ENCODE data around the gene TLCD1.

The TLCD1 gene

GRCh38 chr17:28705728-28706334 lies 20.2 kb downstream of the TLCD1 start:
- DNase-seq (ENCODE audit: low read depth), result no peak
- TF ChIP-seq CTCF (IDR thresholded peaks at IDR 0.05; ENCODE audit: low read length, missing control alignments), result no peak
- no peak overlapping the region for H3K4me3 ChIP-seq (replicated peaks; ENCODE audit: low read depth, low read length)

DNA sequence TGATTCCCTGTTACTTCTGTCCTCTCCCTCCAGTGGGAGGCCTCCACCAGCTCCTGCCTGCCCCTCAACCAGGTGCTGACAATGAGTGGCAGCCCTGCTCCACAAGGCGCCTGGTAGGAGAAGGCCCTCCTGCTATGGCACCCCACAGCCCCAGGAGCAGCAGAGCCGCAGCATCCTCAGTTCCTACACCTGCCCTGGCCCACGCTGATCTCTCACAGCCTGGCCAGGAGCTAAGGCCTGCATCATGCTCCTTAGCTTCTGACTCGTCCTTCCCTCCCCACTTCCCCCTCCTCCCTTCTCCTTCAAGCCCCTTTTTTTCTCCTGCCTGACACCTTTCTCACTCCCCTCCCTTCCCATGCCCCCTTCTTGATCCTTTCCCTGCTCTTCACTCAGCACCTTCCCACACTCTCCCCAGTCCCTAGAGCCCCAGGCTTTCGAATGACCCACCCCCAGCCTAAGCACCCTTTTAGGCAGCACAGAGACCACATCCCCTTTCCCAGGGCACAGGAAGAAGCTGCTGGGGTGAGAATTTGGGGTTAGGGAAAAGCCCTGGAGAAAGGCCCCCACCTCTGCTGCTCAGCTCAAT lies 20.9 kb downstream of the TLCD1 start:
- no peak for DNase-seq (ENCODE audit: low read depth)
- H3K4me3 ChIP-seq (replicated peaks; ENCODE audit: low read depth, low read length), result no peak overlapping the region
- TF ChIP-seq CTCF (IDR thresholded peaks at IDR 0.05; ENCODE audit: low read length, missing control alignments), result no peak

- TF ChIP-seq CTCF (IDR thresholded peaks at IDR 0.05; ENCODE audit: low read length, missing control alignments), result no peak
- no peak overlapping the region for H3K4me3 ChIP-seq (replicated peaks; ENCODE audit: low read depth, low read length)
- DNase-seq (ENCODE audit: low read depth), result no peak
These were observed 21.7 kb downstream of the TLCD1 start for GRCh38 chr17:28704219-28704858.

GRCh38 chr17:28703552-28704218 lies 22.3 kb downstream of the TLCD1 start:
- no peak for TF ChIP-seq CTCF (IDR thresholded peaks at IDR 0.05; ENCODE audit: low read length, missing control alignments)
- DNase-seq (ENCODE audit: low read depth), result no peak
- H3K4me3 ChIP-seq (replicated peaks; ENCODE audit: low read depth, low read length), result no peak overlapping the region

DNA sequence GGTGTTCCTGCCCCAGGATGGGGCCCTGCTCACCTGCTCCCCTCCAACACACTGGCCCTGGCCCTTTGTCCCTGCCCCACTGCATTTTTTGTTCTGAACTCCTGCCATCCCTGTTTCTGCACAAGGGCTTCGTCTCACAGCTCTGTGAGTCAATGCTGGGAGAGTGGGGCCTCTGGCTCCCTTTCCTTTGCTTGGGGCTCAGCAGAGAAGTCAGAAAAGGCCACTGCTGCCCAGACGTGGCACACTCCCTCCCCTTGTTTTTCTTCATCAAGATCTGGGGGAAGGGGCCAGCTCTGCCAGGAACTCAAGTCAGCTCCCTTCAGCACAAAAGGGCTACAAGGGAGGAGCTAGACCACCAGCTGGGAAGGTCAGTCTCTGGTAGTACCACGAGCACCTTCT lies 23.3 kb downstream of the TLCD1 start:
- no peak for DNase-seq (ENCODE audit: low read depth)
- no peak for TF ChIP-seq CTCF (IDR thresholded peaks at IDR 0.05; ENCODE audit: low read length, missing control alignments)
- H3K4me3 ChIP-seq (replicated peaks; ENCODE audit: low read depth, low read length), result no peak overlapping the region

GRCh38 chr17:28702026-28702751 lies 23.8 kb downstream of the TLCD1 start:
- no peak overlapping the region for H3K4me3 ChIP-seq (replicated peaks; ENCODE audit: low read depth, low read length)
- DNase-seq (ENCODE audit: low read depth), result no peak
- TF ChIP-seq CTCF (IDR thresholded peaks at IDR 0.05; ENCODE audit: low read length, missing control alignments), result no peak
